Measurements from ENCODE around the gene GCK.

- no peak for TF ChIP-seq POLR2A (IDR thresholded peaks at IDR 0.05)
- TF ChIP-seq, protein P1, sequence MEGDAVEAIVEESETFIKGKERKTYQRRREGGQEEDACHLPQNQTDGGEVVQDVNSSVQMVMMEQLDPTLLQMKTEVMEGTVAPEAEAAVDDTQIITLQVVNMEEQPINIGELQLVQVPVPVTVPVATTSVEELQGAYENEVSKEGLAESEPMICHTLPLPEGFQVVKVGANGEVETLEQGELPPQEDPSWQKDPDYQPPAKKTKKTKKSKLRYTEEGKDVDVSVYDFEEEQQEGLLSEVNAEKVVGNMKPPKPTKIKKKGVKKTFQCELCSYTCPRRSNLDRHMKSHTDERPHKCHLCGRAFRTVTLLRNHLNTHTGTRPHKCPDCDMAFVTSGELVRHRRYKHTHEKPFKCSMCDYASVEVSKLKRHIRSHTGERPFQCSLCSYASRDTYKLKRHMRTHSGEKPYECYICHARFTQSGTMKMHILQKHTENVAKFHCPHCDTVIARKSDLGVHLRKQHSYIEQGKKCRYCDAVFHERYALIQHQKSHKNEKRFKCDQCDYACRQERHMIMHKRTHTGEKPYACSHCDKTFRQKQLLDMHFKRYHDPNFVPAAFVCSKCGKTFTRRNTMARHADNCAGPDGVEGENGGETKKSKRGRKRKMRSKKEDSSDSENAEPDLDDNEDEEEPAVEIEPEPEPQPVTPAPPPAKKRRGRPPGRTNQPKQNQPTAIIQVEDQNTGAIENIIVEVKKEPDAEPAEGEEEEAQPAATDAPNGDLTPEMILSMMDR (IDR thresholded peaks at IDR 0.05), result no peak
Observed at GRCh38 chr7:44100458-44101302, 88.6 kb downstream of the GCK start.

Measured in Peyer's patch (tissue), 4 donors.